Loucy (cell line): ENCODE results near the gene WNK1.

Experiments used
- H2AFZ ChIP-seq: fragments of 200-600 bp; sonication (generic); 2 replicates; pipeline ENCODE4 v1.6.0; 2016; ENCODE audit warnings: antibody characterized with exemption, mild to moderate bottlenecking, low read length, moderate library complexity
- H3F3A ChIP-seq: fragments of 200-600 bp; 2 replicates; pipeline ENCODE4 v1.6.0; 2016; ENCODE audit warnings: antibody characterized with exemption, low read depth, mild to moderate bottlenecking
- H3K27me3 ChIP-seq: fragments of 200-600 bp; sonication (generic); 2 replicates; pipeline ENCODE4 v1.6.1; 2014; ENCODE audit warnings: low read length, mild to moderate bottlenecking; ENCODE audit not compliant: insufficient read depth, poor library complexity, severe bottlenecking
- H3K36me3 ChIP-seq: fragments of 200-600 bp; sonication (generic); 2 replicates; pipeline ENCODE4 v1.6.1; 2016; ENCODE audit warnings: low read length; ENCODE audit not compliant: insufficient read depth
- H3K4me1 ChIP-seq: fragments of 200-600 bp; sonication (generic); 2 replicates; pipeline ENCODE4 v1.5.1; 2014; ENCODE audit warnings: low read length, mild to moderate bottlenecking; ENCODE audit not compliant: insufficient read depth, poor library complexity, severe bottlenecking
- H3K4me2 ChIP-seq: fragments of 200-600 bp; sonication (generic); 2 replicates; pipeline ENCODE4 v1.6.0; 2014; ENCODE audit warnings: antibody characterized with exemption, low read length, low read depth, mild to moderate bottlenecking; ENCODE audit not compliant: poor library complexity, severe bottlenecking
- H3K4me3 ChIP-seq: fragments of 200-600 bp; sonication (generic); 2 replicates; pipeline ENCODE4 v1.5.1; 2014; ENCODE audit warnings: low read length, mild to moderate bottlenecking, mixed read lengths; ENCODE audit not compliant: poor library complexity, severe bottlenecking
- H3K79me2 ChIP-seq: fragments of 200-600 bp; sonication (generic); 2 replicates; pipeline ENCODE4 v1.6.1; 2014; ENCODE audit warnings: low read length; ENCODE audit not compliant: insufficient read depth
- H3K9ac ChIP-seq: fragments of 200-600 bp; sonication (generic); 2 replicates; pipeline ENCODE4 v1.6.0; 2014; ENCODE audit warnings: mild to moderate bottlenecking, low read depth, low read length, moderate library complexity; ENCODE audit not compliant: poor library complexity, severe bottlenecking
- H3K9me2 ChIP-seq: fragments of 200-600 bp; sonication (generic); replicated peaks from 2 replicates; pipeline ENCODE4 v1.6.1; 2016; ENCODE audit warnings: low read depth, low read length, mixed read lengths
- H3K9me3 ChIP-seq: fragments of 200-600 bp; sonication (generic); 2 replicates; pipeline ENCODE4 v1.6.1; 2014; ENCODE audit warnings: mild to moderate bottlenecking, antibody characterized with exemption, low read length, low read depth; ENCODE audit not compliant: insufficient read depth
- H4K20me1 ChIP-seq: fragments of 200-600 bp; sonication (generic); 2 replicates; pipeline ENCODE4 v1.6.0; 2014; ENCODE audit warnings: antibody characterized with exemption, low read length, mild to moderate bottlenecking; ENCODE audit not compliant: insufficient read depth, poor library complexity, severe bottlenecking
- EZH2phosphoT487 ChIP-seq: fragments of 200-600 bp; IDR thresholded peaks from 2 replicates; pipeline ENCODE4 v1.6.1; 2018; ENCODE audit warnings: antibody characterized with exemption, mild to moderate bottlenecking, moderate library complexity, borderline replicate concordance
- TF ChIP-seq, protein P1 (sequence below): fragments of 200-600 bp; sonication (generic); conservative IDR thresholded peaks from 2 replicates; pipeline ENCODE4 v1.5.1; 2014; ENCODE audit warnings: mild to moderate bottlenecking, antibody characterized with exemption, low read length

WNK1 gene

DNA sequence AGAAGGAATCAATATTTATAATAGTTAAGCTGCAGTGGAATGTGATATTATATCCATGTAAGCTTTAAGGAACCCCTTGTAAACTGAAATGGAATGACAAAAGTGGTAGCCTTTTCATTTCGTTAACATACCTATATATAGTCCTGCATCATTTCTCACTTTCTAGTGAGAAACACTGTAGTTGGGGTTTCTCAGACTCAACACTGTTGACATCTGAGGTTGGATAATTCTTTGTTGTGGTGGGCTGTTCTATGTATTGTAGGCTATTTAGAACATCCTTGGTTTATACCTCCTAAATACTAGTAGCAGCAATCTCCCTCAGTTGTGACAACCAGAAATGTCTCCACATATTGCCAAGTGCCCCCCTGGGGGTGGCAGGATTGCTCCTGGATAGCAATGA, 118.0 kb downstream of the WNK1 start:
- Histone ChIP-seq H3K9me2 (no peaks in the 10 kb centered on the region), H4K20me1 (no peaks in the 10 kb centered on the region), H3K4me3 (no peak overlapping the region), H2AFZ (no peak overlapping the region), H3K79me2 (no peaks in the 10 kb centered on the region), H3K4me2 (no peak overlapping the region), H3K36me3 (peaks cover 95% of the 10 kb centered on the region), H3F3A (no peaks in the 10 kb centered on the region), H3K9me3 (no peaks in the 10 kb centered on the region), H3K4me1 (no peaks in the 10 kb centered on the region), H3K9ac (no peak overlapping the region), H3K27me3 (no peaks in the 10 kb centered on the region)
- TF ChIP-seq EZH2phosphoT487, result no peak
- TF ChIP-seq, protein P1, sequence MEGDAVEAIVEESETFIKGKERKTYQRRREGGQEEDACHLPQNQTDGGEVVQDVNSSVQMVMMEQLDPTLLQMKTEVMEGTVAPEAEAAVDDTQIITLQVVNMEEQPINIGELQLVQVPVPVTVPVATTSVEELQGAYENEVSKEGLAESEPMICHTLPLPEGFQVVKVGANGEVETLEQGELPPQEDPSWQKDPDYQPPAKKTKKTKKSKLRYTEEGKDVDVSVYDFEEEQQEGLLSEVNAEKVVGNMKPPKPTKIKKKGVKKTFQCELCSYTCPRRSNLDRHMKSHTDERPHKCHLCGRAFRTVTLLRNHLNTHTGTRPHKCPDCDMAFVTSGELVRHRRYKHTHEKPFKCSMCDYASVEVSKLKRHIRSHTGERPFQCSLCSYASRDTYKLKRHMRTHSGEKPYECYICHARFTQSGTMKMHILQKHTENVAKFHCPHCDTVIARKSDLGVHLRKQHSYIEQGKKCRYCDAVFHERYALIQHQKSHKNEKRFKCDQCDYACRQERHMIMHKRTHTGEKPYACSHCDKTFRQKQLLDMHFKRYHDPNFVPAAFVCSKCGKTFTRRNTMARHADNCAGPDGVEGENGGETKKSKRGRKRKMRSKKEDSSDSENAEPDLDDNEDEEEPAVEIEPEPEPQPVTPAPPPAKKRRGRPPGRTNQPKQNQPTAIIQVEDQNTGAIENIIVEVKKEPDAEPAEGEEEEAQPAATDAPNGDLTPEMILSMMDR, result no peak

DNA sequence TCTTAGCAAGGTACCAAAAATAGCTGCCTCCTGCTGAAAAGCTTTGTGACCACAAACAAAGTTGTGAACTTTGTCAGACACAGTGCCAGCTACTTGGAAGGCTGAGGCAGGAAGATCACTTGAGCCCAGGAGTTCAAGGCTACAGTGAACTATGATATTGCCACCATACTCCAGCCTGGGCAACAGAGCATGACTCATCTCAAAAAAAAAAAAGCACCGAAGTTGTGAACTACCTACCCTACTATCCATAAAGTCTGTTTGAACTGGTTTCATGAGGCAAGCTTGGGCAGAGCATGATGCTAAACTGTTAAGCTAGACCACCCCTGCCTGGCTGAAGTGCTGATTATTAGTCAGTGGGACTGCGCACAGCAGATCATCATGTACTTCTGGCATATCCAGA, 121.6 kb downstream of the WNK1 start:
- Histone ChIP-seq H3K27me3 (no peaks in the 10 kb centered on the region), H3K4me2 (no peak overlapping the region), H4K20me1 (no peaks in the 10 kb centered on the region), H3K4me1 (no peaks in the 10 kb centered on the region), H3K4me3 (no peak overlapping the region), H3K79me2 (no peaks in the 10 kb centered on the region), H3K9ac (no peak overlapping the region), H2AFZ (no peak overlapping the region), H3F3A (no peaks in the 10 kb centered on the region), H3K36me3 (peaks cover 84% of the 10 kb centered on the region), H3K9me2 (no peaks in the 10 kb centered on the region), H3K9me3 (no peaks in the 10 kb centered on the region)
- TF ChIP-seq EZH2phosphoT487, result no peak
- TF ChIP-seq, protein P1, result no peak

DNA sequence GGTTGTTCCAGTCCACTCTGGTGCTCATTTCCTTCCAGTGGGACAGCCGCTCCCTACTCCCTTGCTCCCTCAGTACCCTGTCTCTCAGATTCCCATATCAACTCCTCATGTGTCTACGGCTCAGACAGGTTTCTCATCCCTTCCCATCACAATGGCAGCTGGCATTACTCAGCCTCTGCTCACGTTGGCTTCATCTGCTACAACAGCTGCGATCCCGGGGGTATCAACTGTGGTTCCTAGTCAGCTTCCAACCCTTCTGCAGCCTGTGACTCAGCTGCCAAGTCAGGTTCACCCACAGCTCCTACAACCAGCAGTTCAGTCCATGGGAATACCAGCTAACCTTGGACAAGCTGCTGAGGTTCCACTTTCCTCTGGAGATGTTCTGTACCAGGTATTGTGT, 127.3 kb downstream of the WNK1 start:
- TF ChIP-seq, protein P1, result no peak
- no peak for TF ChIP-seq EZH2phosphoT487
- H3K36me3 ChIP-seq, result peaks cover 86% of the 10 kb centered on the region

More for the DNA sequence above, 127.3 kb downstream of the WNK1 start:
- Histone ChIP-seq H3F3A (no peaks in the 10 kb centered on the region), H3K79me2 (no peaks in the 10 kb centered on the region), H3K9me2 (no peaks in the 10 kb centered on the region), H4K20me1 (no peaks in the 10 kb centered on the region), H3K4me2 (no peak overlapping the region), H3K27me3 (no peaks in the 10 kb centered on the region), H3K9ac (no peak overlapping the region), H3K9me3 (no peaks in the 10 kb centered on the region), H2AFZ (no peak overlapping the region), H3K4me1 (no peaks in the 10 kb centered on the region), H3K4me3 (no peak overlapping the region)
